HG02798 (cell line): ENCODE data around the gene SCFD2.

Source experiments
- ATAC-seq: cut with Tn5 transposase; IDR thresholded peaks from one replicate; pipeline ENCODE4 v1.9.1; 2021; ENCODE audit warnings: mild to moderate bottlenecking; ENCODE audit not compliant: unreplicated experiment, poor library complexity

SCFD2 gene

DNA sequence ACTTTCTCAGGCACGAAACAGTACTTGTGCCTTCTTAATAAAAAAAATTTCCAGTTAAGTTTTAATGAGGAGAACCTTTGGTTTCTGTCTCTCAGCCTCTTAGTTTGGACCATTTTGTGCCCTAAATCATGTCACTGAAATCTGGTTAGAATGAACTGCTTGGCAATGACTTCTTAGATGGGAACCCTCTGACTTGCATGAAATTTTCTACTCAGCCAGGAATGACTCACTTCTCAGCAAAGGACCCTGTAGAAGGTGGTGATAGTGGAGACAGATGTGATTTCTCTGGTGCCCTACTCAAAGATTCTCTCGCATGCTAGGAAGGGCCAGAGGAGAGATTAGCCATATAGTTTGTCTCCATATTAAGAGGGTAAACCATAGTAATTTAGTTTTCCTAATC lies 453.3 kb downstream of the SCFD2 start:
- ATAC-seq = no peak

DNA sequence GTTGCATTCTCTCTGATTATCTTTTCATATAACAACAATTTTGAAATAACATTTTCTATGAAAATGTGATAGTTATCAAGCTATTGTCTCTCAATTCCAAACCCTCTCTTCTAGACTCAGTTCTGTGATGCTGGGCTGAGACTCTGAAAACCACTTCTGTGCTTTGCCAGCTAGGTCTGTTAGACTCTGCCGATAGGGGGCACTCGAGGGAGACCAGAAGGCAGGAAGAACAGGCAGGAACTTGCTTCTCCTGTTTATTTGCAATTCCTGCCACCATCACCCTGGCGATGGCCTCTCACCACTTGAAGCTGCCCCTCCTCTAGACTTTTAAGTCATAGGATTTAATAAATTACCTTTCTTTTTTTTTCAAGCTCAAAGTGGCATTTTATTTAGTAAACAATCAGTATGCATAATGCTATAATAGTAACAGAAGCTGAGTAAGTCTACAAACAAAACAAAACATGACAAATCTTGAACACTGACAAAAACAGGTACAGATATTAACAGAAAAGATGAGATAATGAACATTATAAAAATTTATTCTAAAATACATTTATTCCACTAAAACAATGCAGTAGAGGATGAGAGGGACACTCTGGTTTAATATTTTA lies 454.1 kb downstream of the SCFD2 start:
- ATAC-seq = peak; percentile 88

DNA sequence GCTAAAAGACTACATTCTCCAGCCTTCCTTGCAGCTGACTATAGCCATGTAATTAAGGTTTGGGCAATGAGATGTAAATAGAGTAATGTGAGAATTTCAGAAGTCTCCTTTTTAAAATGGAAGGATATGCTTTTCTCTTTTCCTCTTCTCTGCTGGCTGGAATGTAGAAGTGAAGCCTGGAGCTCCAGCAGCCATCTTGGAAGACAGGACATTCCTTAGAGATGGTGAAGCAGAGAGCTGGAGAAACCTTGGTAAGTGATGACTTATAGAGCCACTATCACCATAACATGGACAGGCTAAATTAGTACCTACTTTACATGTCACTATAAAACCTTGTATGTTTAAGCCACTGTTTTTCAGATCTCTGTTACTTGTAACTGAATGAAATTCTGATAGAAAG lies 455.7 kb downstream of the SCFD2 start:
- no peak for ATAC-seq

DNA sequence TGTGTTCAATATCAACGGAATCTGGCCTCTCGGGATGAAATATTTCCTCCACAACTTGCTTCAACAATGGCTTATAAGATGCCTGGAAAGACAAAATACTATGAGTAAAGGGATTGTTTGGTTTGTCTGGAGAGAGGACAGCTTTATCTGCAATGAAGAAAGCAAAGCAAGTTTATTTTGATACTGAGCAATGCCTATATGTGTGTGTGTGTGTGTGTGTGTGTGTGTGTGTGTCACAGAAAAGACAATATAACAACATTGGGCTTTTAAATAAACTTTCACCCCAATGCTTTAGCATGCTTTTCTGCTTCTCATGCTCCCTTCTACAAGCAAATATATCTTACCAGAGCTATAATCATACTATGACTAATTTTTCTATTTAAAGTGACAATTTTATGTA lies 458.4 kb downstream of the SCFD2 start:
- no peak for ATAC-seq

DNA sequence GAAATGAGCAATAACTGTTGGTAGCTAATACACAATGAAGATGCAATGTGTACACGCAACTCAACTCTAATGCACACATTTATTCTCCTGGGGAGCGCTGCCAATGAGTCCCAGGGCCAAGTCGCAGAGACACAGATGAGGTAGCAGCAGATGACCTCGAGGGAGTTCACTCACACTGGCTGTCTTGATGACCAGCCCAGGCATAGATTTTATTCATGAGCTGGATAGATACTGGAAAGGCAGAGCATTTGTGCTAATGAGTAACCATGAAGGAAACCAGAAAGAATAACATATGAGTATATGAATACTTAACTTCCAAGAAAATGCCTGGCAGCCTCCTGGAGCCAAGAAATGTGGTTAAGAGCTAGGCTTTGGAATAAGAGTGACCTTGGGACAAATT lies 461.4 kb downstream of the SCFD2 start:
- ATAC-seq = no peak

DNA sequence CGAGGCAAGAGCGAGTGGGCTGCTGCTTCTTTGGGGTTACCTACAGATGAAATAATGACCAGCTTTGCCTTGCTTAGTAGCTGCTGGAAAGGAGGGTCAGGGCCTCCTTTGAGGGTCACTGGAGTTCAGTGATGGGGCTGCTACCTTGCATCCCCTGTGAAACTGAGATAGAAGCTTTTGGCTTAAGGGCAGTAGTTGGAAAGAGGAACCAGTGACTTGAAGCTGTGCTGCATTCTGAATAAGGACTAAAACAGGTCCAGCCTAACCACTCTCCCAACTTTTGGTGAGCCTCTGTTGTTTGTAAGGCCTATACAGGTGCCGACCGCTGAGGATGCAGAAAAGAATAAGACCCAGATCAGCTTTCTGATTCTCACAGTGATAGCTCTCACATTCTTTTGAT lies 462.6 kb downstream of the SCFD2 start:
- no peak for ATAC-seq

DNA sequence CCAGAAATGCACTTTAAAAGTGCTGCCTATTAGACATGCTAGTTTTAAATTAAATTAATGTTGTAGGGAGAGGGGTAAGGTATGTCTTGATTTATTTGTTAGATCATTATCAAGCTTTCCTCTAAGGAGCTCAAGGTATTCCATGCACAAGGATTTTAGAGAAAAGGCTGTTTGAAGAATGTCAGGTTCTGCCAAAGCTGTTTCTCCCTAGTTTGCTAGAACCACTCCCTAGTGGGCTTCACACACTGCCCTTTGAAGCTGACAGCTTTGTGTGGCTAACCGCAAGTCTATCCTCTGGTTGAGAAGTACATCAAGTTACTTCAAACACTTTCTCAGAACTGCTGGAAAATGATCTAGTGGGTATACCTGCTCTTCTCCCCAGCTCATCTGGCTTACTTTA lies 471.4 kb downstream of the SCFD2 start:
- ATAC-seq = no peak

DNA sequence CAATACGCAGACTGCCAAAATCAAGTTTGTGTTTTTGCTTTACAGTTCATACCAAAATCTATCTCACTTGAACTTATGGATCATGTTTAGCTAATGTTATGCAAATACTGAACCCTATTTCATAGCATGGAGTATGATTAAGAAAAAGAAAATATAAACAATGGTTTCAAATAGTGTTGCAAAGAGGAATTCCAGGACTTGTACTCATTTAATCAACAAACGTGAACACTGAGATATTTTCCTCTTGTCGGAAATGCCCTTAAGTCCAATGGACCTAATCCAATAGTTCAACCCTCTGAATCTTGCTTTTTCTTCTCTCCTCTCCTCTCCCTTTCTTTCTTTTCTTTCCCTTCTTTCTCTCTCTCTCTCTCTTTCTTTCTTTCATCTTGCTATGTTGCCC lies 473.0 kb downstream of the SCFD2 start:
- ATAC-seq = no peak

DNA sequence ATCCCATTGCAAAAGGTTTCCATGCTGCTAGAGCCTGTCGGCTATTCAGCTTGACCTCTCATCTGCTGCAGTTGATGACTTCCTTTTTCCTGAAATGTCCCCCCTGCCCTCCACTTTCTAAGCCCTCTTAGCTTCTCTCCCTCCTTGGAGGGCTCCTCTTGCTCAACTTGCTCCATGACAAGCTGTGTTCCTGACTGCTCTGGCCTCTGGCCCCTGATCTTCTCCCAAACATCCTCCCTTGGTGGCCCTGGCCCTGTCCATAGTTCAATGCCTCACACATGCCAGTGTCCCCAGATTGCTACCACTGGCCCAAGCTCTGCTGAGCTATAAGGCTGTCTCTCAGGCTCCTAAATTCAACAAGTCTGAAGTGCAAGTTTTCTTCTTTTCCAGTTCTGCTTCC lies 474.1 kb downstream of the SCFD2 start:
- ATAC-seq = no peak

DNA sequence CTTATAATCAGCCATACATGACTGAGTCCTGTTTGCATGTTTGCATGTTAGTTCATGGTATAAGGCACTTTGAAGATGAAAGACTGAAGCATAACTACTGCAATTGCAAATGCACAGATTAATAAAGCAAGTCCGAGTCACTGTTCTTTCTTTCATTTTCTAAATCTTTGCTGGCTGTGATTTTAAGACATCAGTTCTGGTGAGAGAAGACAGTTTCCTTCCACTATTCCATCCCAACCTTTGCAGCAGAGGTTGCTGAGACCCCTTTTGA lies 475.4 kb downstream of the SCFD2 start:
- ATAC-seq = no peak

DNA sequence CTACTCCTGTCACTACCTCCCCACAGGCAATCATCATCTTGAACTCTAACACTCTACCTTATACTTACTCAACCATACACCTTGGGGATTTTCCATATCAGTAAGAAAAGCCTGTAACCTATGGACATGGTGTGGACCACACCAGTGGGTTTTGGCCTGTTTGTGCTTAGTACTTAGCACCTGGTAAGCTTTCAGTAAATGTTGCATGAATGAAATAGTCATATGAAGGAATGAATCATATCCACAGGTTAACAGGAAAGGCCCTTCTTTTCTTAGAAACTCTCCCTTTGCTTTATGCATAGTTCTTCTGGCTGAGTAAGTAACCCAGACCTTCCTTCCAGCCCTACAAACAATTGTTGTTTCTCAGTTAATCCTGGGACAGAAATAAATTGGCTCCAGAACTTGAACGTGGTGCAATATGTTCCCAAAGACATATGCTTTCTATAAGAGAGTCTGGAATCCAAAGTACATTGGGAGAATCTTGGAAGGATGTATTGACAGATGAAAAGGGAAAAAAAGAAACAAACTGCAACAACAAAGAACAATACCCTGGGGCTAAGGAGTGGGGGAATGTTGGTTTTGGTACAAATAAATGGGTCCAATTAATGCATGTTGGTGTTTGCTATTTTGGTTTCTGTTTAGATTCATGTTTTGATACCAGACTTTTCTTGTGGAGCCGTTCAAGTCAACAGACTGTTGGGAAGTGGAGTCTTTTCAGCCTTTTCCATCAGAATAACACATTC lies 475.9 kb downstream of the SCFD2 start:
- ATAC-seq = no peak

DNA sequence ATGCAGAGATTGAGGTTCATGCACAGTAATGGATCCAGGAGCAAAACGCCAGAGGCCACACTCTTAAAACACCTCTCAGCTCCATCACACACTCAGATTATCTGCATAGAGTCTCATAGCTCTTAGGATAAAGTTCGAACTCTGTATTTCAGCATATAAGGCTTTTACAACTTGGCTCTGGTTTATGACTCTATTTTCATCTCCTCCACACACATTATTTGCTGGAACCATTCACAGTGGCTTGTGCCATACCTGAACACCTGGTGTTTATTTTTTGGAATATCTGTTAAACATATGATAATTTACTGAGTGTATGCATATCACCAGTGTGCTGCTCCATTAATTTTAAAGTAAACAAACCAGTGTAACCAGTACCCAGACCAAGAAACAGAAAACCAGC lies 476.5 kb downstream of the SCFD2 start:
- ATAC-seq = no peak

DNA sequence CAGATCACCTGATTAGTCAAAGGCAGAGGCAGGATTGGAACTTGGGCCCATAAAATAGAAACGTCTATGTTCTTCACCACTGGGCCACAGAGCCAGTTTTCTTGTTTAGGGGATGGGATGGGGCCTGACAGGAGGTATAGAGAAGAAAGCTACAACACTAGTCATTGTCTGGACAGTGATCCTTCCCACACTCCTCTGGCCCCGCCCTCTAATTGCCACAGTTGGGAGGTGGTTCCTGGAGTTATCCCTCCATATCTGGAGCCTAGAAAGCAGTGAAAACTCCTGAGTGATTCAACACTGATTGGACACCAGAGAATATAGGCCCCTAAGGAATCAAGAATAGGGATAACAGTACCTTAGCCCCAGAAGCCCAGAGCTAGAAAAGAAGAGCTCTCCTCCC lies 480.9 kb downstream of the SCFD2 start:
- no peak for ATAC-seq

DNA sequence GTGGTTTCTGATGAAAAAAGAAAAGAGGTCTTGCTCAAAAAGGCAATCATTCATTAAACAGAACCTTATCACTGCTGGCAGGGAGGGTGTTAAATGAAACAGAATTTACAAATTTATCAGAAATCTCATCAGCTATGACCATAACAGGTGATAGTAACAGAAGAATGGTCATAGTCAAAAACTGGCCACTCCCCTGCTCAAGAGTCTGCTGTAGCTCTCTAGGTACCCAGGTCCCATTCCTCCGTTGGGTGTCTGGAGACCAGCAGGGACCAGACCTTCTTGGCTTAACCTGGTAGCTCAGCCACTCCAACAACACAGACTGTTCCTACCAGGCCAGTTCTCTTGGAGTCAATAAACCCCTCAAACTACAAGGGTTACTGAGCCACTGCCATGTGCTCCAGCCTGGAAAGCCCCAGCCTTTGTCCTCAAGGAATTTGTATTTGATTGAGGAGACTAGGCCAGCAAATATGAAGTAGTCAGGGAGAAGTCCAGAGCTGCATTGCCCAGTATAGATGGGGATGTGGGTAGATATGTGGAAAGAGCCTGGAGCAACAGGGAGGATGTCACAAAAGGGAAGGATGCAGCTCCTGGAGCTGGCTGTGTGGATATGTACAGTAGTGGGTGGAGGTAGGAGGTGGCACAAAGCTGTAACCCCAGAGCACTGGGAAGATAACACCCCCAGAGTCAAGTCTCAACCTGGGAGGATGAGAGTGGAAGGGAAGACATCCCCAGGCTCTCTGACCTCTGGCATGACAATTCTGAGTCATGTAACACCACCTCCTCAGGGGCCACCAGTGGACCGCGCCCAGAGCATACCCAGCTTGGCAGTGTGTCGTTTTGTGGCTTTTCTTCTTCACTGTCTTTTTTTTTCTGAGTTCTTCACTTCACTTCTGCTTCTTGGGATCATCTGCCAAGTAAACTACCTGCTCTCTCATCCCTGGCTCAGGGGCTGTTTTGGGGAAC lies 481.9 kb downstream of the SCFD2 start:
- ATAC-seq = no peak

DNA sequence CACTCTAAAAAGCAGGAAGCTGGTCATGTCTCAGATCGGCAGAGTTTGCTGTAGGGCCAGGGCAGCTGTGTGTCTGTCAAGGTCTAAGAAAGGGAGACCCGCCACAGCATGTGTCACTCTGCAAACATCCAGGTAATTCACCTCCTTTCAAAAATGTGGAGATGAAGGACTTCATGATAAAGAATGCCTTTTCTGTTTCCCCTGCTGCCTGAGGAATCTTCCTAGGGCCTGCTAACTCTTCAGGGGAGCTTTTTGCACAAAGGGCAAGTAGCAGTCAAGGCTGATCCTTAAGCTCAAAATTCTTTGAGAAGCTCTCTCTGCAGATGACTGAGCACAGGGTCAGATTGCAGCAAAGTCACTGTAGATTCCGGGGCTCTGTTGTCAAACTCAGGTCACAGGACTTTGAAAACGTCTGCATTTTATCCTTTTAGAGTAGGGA lies 482.7 kb downstream of the SCFD2 start:
- no peak for ATAC-seq

DNA sequence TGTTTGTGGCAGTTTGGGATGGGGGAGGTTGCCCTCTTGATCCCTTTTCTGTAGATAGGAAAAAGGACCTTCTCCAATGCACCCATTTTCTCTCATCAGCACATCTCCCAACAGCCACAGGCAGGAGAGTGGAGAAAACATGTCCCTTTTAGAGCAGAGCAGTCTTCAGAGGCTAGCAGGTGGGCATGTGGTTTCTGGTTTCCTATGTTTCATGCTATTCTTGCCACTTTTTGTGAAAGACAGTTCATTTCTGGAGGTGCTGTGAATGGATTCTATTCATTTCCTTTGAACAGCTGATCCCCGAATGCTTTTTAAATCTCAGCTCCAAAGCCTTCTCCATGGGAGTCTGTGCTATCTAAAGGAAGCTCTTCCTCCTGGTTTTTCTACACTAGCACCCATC lies 484.9 kb downstream of the SCFD2 start:
- ATAC-seq = no peak

DNA sequence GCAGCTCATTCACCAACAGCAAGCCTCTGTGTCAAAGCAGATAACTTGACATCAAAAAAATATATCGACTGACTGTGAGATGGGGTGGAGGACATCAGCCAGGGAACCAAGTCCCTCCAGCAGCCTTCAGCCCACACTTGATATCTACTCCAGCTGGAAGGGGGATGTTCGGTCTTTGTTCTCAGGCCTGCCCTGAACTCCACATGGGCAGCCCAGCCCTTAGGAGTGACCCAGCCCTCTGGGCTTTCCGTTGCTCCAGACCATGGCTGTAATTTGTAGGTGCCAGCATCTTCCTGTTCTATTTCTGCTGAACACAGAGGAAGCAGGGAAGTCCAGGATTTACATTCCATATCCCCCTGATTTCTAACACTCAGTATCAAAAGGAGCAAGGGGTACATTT lies 486.4 kb downstream of the SCFD2 start:
- no peak for ATAC-seq

DNA sequence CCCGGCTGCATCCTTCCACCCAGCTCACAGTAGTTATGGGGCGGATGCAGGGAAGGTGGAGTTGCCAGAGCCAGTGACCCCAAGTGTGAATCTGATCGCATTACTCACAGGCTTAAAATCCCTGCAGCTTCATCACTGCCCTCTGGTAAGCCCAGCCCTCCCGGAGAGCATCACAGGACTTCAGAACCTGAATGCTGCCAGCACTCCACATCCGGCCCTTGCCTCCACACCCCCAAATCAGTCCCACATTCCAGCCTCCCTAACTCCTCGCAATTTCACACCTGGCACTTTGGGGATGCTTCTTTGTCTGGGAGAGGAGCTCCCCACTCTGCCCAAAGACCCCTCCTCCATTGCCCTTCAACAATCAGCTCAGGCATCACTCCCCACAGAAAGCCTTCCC lies 488.2 kb downstream of the SCFD2 start:
- no peak for ATAC-seq

DNA sequence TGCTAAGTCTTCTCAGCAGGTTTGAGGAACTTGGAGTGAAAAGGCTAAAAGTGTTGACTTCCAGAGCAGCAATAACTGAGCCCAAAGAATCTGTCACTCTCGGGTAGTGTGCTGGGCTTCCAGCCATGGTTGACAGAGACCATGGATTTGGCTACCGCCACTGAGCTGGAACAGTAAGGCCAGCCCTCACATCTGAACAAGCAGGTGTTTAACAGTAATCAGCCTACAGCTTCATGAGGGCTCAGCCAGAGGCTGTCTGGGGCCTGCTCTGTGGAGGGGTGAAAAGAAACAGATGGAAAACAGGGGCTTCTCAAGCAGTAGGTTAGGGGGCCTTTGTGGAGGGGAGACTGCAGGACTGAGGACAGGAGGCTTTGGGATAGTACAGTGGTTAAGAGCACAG lies 488.8 kb downstream of the SCFD2 start:
- ATAC-seq = no peak

DNA sequence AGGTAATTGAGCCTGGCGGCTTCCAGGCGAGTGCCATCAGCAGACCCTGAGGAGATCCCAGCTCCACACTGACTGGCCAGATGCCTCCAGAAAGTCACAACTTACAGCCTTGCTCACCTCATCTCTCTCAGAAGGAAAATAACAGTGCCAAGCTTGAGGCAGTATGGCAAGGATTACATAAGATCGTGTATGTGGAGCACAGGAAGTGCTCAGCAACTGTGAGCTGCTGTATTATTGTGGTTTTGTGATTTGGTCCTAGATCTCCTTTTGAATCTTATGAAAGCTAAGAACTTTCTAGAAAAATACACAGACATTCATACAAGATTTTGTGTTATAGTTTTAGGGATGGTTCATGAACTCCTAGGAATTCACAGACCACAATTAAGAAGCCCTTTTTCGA lies 489.8 kb downstream of the SCFD2 start:
- no peak for ATAC-seq

DNA sequence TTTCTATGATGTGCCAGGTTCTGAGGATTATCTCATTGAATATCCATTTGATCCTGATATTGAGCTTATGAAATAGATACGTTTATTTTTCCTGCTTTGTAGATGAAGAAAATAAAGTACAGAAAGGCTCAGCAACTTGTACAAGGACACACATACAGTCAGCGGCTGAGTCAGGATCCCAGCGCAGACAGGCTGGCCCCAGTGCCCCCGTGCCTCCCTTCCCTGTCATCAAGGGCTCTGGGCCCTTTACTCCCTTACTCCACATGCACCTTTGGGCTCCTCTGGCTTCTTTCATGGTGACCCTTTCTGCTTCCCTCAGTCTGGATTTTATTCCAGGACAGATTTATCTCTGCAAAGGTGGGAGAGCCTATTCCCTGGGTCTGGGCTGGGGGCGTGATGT lies 490.9 kb downstream of the SCFD2 start:
- ATAC-seq = no peak
